Epithelial cell of proximal tubule (primary cell): ENCODE results near the gene TRIP13. TPM values are rescaled to one million over a fixed set of nuclear protein-coding genes. Genes with fewer than 3 reads are reported as not detected.

Source experiments
- DNase-seq: peaks from one replicate; pipeline ENCODE4 v3.0.0-alpha.2; 2011; ENCODE audit warnings: low read depth
- H3K4me3 ChIP-seq: 2 replicates; pipeline ENCODE4 v1.5.1; 2011; ENCODE audit warnings: low read depth, mild to moderate bottlenecking, low read length
- CTCF ChIP-seq: conservative IDR thresholded peaks from 2 replicates; pipeline ENCODE4 v1.5.1; 2012; ENCODE audit warnings: low read depth, mild to moderate bottlenecking, low read length
- total RNA-seq: library from RNA; depleted of rRNA; stranded (reverse); fragments of >200 nt; gene quantifications from 2 replicates; pipeline ENCODE4 v1.2.3, GENCODE V29; 2015

TRIP13 gene
- total RNA-seq, 1 donor from 2014 or later: 66.7 TPM

DNA sequence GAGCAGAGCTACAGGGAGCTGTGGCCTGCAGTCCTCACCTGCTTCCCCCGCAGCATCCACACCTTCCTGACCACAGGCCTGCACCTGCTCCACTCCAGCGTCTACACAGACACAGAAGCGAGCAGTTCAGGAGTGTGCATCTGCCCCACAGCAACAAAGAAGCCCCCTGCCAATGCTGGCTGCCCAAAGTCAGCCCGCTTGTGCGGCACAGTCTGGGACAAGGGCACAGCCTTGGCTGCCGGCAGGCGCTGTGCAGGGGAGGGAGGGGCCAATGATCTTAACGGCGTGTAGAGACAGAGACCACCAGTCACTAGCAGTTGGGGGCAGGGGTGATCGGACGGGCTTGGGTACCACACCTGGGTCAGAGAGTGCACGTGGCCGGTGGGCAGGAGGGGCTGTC lies 6.6 kb upstream of the TRIP13 start:
- no peak for DNase-seq
- no peak for TF ChIP-seq CTCF
- no peak overlapping the region for H3K4me3 ChIP-seq

- no peak for TF ChIP-seq CTCF
- H3K4me3 ChIP-seq: no peak overlapping the region
- DNase-seq: no peak
Observed at GRCh38 chr5:886716-887325, 5.9 kb upstream of the TRIP13 start.

- H3K4me3 ChIP-seq: no peak overlapping the region
- no peak for TF ChIP-seq CTCF
- no peak for DNase-seq
Observed at GRCh38 chr5:887947-888637, 4.6 kb upstream of the TRIP13 start.

- TF ChIP-seq CTCF: no peak
- DNase-seq: no peak
- H3K4me3 ChIP-seq: no peak overlapping the region
Observed at GRCh38 chr5:888638-889035, 4.0 kb upstream of the TRIP13 start.

- H3K4me3 ChIP-seq: no peak overlapping the region
- no peak for TF ChIP-seq CTCF
- DNase-seq: no peak
Observed at GRCh38 chr5:889075-889710, 3.5 kb upstream of the TRIP13 start.

- peak overlapping the region; percentile 99 for H3K4me3 ChIP-seq
- no peak for TF ChIP-seq CTCF
- peak; percentile 19 for DNase-seq
Observed at GRCh38 chr5:891117-891836, 1.4 kb upstream of the TRIP13 start.
